Astrocyte (in vitro differentiated cells and primary cell): ENCODE results near the gene ACER1.

ENCODE experiments used
- CTCF ChIP-seq: IDR thresholded peaks from 2 replicates; pipeline ENCODE4 v1.5.1; 2011; ENCODE audit warnings: low read depth, mild to moderate bottlenecking, inconsistent platforms, low read length, moderate library complexity; ENCODE audit not compliant: insufficient read depth
- EZH2 ChIP-seq: IDR thresholded peaks from 2 replicates; pipeline ENCODE4 v1.6.1; 2012; ENCODE audit warnings: mild to moderate bottlenecking, low read length, inconsistent platforms; ENCODE audit not compliant: insufficient read depth

GRCh38 chr19:6343462-6343861 lies 10.1 kb upstream of the ACER1 start:
- TF ChIP-seq EZH2: no peak
- TF ChIP-seq CTCF: no peak
